HG03439 (cell line): ENCODE results near the gene CYB5B.

Experiments
- ATAC-seq: cut with Tn5 transposase; IDR thresholded peaks from one replicate; pipeline ENCODE4 v1.9.1; 2021; ENCODE audit warnings: mild to moderate bottlenecking, moderate library complexity; ENCODE audit not compliant: unreplicated experiment

Gene CYB5B

DNA sequence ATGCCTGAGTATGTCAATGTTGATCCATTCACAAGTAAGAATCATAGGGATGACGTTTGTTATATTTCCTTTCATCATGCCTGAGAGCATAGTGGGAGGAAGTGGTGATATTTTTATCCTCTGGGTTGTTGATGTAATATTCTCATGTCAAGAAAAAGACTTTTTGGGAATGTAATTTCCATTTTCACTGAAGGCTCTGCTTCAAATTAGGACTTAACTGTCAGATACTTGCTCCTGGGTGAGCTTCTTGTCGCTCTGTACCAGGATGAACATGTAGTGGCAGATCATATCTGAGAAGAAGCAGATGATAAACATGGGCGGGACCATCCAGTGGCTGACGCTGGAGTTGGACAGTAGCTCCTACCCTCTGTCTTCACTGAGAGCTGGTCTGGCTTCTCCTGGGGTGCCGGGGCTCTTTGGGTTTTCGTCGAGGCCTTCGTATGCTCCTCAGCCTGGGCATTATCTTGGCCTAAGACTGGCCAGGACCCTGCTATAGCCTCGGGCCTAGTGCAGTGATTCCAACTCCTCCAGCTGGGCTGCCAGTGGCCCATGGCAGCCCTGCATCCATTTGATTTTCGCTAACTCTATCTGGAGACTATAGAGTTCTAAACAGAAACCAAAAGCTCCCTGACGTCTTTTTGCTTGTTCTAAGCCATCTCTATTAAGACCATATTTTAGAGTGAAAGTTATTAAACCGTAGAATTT, 19.7 kb downstream of the CYB5B start:
- ATAC-seq: no peak

DNA sequence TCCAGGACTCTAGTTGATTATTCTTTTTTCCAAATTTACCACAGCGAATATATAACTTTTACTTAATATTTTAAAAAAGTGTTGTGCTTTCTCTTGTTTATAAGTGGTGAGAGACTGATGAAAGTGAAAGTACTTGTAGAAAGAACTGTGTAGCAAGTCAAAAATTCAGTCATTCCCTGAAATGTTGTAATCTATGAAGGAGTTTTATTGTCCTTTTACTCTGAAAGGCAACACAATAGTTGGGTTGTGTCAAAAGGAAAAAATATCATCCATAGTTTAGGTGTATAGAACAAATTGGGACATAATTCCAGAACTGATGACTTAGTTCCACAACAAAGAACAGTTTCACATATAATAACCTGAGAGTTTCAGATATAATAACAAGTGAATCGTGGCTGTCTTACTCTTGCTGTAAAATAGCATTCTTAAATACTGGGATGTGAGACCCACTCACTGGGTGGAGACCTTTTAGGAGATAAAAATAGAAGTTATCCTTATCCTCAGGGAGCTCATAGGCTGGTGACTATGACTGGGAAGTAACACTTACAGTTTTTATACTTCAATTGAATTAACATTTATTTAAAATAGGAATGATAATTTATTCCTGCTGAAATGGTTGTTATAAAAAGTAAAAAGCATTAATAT, 20.6 kb downstream of the CYB5B start:
- no peak for ATAC-seq

DNA sequence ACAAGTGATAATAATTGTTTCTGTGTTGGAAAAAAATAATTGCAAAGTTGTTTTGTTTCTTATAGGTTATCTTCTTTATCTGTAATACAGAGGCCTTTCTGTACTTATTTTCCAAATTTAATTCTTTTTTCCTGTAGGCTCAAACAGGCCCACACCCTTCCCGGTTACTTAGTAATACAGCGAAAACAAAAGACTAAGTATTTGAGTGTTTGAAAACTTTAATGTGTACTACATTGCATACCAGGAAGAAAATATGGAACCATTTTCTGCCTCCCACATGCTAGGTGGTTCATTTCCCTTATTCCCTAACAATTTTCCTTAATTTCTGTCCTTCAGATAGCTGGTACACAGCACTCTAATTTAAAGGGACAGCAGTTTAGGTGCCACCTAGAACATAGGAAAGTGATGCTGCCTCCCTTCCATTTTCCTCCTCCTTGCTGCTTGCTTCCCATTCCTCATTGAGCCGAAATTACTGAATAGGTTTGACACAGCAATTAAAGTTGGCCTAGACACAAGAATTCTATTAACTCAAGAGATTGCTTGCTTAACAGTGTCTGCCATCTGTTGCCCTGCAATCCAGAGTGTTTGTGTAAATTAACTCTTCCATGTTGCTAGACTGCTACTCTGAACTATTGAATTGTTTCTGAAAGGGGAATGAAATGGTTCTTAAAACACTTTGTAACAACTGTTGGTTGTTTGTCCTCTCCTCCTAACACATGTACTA, 24.2 kb downstream of the CYB5B start:
- no peak for ATAC-seq

DNA sequence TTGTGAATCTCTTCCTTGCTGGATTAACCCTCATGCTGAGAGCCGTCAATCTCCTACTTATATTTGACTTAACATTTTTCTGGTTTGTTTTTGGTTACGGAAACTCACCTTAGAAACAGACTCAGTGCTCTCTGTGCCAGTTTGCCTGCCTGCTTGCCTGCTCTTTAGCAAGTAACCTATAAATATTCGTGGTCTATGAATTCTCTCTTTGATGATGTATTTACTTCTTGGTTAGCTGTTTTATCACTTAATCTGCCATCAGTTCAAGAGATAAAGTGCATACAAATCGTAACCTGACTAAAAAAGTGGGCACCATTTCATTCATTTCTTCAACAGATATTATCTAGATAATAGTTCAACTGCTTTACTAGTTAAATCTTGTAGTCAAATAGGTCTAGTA, 26.7 kb downstream of the CYB5B start:
- ATAC-seq: no peak

DNA sequence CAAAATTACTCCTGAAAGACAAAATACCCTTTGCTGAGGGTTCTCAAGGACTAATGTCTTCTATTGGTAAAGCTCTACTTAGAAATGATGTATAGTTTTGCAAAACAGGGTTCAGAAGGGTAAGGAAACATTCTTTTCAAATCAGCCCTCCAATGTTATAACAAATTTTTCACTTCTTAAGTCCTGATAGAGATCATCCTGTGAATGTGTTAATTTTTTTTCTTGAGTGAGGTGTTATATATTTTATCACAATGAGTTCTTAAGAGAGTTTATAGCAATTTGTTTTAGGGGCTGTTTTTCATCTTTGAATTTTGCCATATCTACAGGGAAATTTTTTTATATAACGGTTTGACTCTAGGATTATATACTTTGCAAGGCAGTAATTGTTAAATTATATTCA, 29.5 kb downstream of the CYB5B start:
- ATAC-seq: no peak

DNA sequence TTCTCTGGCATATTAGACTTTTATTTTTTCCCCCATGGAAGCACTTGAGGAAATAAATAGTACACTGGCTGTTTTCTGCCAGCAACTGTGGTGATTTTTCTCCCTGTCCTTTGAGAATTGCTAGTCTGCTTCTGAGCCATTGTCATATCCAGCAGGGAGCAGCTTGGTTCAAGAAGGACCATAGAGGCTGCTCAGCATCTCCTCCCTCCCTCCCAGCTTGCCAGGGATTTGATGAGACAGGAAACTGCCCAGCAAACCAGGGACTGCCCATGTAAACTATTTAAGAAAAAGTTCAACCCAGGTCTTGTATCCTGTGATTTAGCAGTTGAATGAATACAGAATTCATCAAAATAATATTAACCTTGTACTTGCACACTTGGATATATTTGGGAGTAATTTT, 39.5 kb downstream of the CYB5B start:
- ATAC-seq: no peak

DNA sequence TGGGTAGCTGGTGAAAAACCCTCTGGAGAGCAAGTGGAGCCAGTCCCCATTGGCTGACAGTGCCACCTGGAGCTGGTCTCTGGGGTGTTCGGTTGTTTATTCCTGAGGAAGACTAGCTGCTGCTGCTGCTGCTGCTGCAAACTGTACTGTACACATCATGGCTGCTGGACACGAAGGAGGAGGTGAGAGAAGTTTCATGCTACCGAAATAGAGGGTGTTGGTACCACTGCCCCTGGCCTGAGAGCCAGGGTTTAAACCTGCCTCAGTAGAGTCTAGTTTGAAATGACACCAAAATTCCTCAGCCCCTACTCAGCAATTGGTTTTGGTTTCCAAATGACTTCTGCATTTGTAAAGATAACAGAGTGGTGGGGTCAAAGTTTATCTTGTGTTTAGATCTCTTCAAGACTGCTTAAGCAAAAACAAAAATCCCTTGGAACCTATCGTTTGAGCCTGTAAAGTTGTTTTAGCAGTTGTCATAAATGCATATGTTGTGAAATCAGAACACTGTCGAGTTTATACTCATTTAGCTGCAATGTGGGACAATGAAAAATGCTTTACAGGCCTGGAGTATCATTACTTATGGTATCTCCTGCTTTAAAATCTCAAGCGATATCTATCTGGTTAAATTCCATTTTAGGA, 40.8 kb downstream of the CYB5B start:
- ATAC-seq: peak; percentile 59

DNA sequence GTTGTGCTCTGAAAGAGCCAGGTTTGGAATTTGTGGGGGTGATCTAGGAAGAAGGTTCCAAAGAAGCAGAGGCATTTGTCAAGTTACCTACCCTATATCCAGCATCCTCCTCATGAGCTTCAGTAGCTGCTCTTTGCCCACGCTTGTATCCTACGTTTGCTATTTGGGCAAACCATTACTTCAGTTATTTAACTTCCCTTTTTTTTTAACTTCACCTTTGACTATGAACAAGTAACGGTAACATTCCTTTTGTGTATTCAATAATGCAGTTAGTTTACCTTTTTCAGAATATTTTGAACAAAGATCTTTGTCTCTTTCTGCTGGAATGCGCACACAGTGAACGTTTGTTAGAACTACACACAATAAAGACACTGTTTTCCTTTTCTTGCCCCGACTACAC, 41.5 kb downstream of the CYB5B start:
- no peak for ATAC-seq

DNA sequence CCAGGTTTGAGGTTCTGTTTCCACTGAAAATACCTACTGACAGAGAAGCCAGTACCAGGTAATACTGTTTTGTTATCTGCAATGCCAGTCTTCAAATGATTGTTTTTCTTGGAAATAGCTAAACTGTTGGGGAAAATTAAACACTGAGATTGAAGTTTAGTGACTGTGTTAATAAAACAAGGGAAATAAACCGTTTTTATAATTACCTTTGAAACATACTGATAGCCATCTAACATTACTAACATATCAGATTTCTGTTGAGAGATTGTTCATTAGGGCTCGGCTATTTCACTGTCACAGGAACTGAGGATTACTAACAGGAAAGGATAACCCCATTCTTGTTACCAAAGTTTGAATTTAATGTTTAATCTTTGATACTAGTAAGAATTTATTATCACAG, 42.1 kb downstream of the CYB5B start:
- ATAC-seq: no peak

DNA sequence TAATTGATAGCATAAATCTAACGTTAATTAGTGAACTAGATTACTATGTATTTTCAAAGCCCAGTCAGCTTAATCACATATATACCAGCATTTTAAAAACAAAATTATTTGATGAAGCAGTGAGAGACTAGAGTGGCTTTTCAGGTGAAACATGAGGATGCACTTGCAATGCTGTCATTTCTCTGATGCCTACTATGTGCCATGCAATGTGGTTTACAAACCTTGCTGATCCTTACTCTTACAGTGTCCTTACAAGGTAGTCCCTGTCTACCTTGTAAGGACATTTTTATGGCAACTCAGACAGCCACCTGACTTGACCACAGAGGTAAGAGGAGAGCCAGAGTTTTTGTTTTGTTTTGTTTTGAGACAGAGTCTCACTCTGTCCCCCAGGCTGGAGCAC, 42.7 kb downstream of the CYB5B start:
- ATAC-seq: no peak

DNA sequence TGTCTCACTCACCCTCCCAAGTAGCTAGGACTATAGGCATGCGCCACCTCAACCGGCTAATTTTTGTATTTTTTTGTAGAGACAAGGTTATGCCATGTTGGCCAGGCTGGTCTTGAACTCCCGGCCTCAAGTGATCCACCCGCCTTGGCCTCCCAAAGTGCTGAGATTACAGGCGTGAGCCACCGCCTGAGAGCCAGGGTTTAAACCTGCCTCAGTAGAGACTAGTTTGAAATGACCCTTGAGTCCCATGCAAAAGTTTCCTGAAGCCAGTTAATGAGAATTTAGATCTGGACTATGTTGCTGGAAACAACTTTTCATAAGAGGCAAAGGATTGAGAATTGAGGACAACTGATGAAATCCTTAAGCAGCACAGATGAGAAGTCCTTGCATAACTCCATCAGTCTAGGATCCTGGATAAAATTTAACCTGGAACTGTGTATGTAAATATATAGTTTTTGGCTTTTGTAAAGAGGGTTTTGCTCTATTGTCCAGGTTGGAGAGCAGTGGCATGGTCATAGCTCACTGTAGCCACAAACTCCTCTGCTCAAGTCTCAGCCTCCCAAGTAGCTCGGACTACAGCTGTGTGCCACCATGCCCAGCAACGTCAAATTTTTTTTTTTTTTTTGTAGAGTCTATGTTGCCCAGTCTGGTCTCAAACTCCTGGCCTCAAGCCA, 43.2 kb downstream of the CYB5B start:
- no peak for ATAC-seq

DNA sequence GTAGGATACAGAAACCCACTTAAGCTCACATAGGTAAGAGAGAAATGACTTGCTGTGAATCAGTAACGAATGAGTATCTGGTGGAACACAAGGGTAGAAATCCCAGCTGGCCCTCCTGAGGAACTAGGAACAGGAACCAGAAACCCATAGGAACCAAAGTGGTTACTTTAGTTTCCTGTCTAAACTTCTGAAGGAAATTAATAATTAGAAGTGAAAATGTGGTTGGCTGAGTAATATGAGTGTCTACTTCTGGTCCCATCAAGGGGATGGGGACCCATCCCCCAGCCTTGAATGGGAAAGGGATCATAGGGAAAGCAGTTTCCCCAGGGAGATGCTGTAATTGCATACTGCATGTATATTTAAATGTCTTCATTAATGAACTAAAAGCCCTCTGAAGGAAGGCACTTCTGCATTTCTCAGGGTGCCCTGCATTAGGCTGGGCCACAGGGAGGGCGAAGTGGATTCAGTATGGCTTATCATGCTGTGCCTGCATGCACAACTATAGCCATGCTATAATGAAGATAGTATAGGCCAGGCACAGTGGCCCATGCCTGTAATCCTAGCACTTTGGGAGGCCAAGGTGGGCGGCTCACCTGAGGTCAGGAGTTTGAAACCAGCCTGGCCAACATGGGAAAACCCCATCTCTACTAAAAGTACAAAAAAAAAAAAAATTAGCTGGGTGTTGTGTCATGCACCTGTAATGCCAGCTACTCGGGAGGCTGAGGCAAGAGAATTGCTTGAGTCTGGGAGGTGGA, 45.6 kb downstream of the CYB5B start:
- ATAC-seq: no peak

DNA sequence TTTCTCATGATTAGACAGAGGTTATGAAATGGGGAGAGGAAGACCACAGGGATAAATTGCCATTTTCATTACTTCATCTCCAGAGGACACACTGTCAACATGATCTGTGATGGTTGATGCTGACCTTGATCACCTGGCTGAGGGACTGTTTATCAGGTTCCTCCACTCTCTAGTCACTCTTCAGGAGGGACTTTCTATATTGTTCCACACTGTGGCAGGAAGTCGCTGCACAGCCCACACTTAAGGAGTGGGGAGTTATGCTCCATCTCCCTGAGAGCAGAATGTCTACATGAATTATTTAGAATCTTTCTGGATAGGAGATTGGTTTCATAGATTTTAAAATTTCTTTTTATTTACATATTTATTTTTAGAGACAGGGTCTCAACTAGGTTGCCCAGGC, 46.7 kb downstream of the CYB5B start:
- ATAC-seq: no peak

DNA sequence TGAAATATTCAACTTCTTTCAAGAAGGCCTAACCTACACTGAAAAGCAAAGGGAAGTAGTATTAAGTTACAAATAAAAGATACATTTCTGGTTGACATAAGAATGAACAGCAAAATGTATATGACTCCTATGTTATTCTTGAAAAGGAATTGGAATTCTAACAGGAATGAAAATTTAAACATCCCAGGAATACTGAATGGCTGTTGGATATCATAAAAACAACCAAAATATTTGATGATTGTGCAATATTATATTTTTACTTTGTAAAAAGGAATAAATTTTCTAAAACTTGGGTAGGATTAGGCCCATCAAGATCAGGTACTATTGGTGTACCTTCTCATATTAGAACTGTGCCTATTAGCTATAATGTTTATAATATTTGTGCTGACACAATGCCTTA, 50.0 kb downstream of the CYB5B start:
- ATAC-seq: no peak

DNA sequence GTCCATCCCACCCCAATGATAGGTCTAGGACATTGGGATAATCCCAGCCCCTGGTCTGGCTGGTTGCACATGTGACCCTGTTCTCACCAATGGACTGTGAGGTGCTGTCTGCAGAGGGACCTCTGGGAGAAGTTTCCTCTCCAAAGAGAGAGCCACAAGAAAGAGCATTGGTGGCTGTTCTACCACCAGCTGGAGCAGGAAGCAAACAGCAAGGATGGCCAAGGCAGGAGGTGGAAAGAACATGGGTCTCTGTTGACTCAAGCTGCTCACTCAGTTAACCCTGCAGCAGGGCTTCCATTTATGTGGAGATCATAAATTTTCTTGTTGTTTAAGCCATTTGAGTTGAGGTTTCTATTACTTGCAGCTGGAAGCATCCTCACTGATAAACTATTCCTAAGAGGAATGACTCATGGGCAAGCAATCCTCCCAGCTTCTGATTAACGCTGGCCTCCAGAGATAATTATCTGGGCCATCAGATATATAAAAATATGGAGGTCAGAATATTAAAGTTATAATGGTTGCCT, 52.6 kb downstream of the CYB5B start:
- ATAC-seq: no peak

DNA sequence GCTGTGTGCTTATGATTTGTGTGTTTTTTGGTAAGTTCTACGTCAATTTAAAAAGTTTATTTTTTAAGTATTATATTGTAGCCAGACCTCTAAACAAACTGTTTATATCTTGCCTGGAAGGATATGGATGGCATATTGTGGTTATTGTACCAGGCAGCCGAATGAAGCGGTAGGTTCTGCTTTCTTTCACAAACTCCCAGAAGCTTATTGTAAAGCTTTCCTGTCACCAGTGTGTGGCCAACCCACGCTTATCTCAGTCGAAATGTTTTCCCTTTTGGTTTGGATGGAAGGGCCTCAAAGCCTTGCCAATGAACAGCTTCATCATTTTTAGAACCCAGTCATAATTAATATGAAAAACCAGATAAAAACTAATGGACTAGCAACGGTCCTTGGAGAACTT, 53.1 kb downstream of the CYB5B start:
- no peak for ATAC-seq

DNA sequence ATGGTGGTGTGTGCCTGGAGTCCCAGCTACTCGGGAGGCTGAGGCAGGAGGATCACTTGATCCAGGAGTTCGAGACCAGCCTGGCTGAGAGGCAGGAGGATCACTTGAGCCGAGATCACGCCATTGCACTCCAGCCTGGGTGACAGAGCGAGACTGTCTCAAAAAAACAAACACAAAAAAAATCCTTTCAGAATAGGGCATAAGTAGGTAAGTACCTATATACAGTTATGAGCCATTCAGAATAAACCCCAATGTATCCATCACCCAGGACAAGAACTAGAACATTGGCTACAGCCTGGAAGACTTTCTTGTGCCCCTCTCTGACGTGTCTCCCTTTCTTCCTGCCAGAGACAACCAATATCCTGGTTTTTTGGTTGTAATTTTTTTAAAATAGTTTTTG, 54.3 kb downstream of the CYB5B start:
- no peak for ATAC-seq

DNA sequence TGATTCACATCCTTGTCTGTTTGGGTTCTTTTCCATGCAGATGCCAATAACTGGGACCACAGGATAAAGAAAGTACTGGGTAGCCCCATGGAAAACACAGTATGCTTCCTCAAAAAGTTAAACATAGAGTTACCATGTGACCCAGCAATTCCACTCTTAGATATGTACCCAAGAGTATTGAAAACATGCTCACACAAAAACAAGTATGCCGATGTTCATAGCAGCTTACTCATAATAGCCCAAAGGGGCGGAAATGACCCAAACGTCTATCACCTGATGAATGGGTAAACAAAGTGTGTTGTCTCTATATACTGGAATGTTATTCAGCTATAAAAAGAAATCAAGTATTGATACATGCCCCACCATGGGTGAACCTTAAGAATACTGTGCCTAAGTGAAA, 55.4 kb downstream of the CYB5B start:
- no peak for ATAC-seq

DNA sequence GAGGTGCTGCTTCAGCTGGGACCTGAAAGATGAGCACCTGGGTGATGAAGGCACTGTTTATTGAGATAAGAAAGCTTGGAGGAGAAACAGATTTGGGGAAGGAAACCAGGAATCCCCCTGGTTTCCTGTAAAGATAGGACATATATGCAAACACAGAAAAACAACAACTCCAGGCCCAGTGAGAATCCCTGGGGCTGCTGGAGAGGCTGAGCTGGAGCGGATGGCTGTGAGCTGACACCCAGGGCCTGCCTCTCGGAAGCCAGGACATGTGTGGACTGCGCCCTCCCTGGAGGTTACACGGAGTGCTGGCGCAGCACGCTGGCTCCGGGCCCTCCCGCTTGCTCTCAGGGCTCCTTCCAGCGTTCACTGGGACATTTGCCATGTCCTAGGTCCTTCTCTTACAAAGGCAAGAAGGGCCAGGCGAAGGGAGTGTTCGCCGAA, 57.5 kb downstream of the CYB5B start:
- ATAC-seq: no peak

DNA sequence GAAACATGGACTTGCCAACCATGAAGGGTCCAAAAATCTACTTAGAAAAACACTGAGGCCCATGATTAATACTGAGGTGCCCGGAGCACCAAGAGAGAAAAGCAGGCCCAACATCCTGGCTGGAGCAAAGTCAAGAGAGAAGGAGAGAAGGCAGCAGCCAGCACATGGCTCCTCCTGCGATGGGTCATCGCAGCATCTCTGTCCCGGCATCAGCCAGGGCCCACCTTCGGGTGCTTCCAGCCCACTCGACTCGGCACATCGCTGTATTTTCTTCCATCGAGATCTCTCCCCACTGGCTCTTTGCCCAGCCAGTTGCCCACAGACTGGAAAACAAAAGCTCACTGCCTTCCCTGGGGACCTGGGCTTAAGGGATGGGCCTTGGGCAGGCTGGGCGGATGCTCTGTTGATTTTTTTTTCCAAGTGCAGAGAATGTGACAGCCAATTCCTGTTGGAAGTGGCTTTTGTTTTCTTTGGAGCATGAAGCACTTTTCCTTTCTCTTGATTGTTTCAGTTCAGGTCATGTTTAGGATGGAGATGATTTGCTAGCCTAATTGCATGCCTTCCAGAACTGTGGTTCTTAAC, 58.1 kb downstream of the CYB5B start:
- ATAC-seq: no peak
